Lower lobe of right lung (tissue), 2 donors: ENCODE results near the gene BICDL2. TPM values are rescaled to one million over a fixed set of nuclear protein-coding genes. Genes with fewer than 3 reads are reported as not detected.

Source experiments
- ATAC-seq, 2 donors: fragments of 200-7000 bp; cut with Tn5 transposase; one replicate each; pipeline ENCODE4 v1.9.1; 2020 to 2022; ENCODE audit warnings: mild to moderate bottlenecking in 2 of 2, moderate library complexity in 2 of 2
- DNase-seq: peaks from one replicate; pipeline ENCODE4 v3.0.0-alpha.2; 2020
- H3K27ac ChIP-seq: fragments of 200-600 bp; one replicate; pipeline ENCODE4 v1.8.0; 2022
- H3K27me3 ChIP-seq: fragments of 200-600 bp; one replicate; pipeline ENCODE4 v1.8.0; 2022; ENCODE audit warnings: low read depth
- H3K36me3 ChIP-seq: fragments of 200-600 bp; one replicate; pipeline ENCODE4 v1.8.0; 2022; ENCODE audit warnings: mild to moderate bottlenecking
- H3K4me1 ChIP-seq: fragments of 200-600 bp; one replicate; pipeline ENCODE4 v1.8.0; 2022
- H3K4me3 ChIP-seq: fragments of 200-600 bp; one replicate; pipeline ENCODE4 v1.8.0; 2022; ENCODE audit warnings: mild to moderate bottlenecking
- H3K9me3 ChIP-seq: fragments of 200-600 bp; one replicate; pipeline ENCODE4 v1.8.0; 2022
- CTCF ChIP-seq: fragments of 200-600 bp; IDR thresholded peaks from one replicate; pipeline ENCODE4 v1.8.0; 2022; ENCODE audit warnings: antibody characterized with exemption, mild to moderate bottlenecking
- intact Hi-C: fragments of 100-400 bp; cut with DNase I; formaldehyde crosslinking; loops from one replicate; pipeline ENCODE4 v1.11.0; 2022
- total RNA-seq: library from RNA; stranded (reverse); fragmentation: NEBNext Ultra II Directional; extraction: Animal tissue kit (Norgen Biotek cat#: 25700); gene quantifications from one replicate; pipeline ENCODE4 v1.2.1, GENCODE V29; 2021
- donor health status: DM: no; HTN: yes; CAD: no; lungs with severe emphysema.

BICDL2 gene
- total RNA-seq, 1 donor from 2014 or later: 19.5 TPM

GRCh38 chr16:3000540-3000939 lies 36.2 kb downstream of the BICDL2 start:
- peaks cover 5% of the 10 kb centered on the region for H3K27me3 ChIP-seq

GRCh38 chr16:2999929-3000328 lies 36.8 kb downstream of the BICDL2 start:
- TF ChIP-seq CTCF: no peak
- Histone ChIP-seq H3K4me1 (peaks cover 2% of the 10 kb centered on the region), H3K27ac (no peak overlapping the region), H3K36me3 (no peaks in the 10 kb centered on the region), H3K27me3 (peaks cover 1% of the 10 kb centered on the region), H3K4me3 (no peak overlapping the region), H3K9me3 (no peaks in the 10 kb centered on the region)
- DNase-seq (no peak), ATAC-seq (no peak)
- intact Hi-C loops: no loop called here

More at GRCh38 chr16:3000540-3000939, 36.2 kb downstream of the BICDL2 start:
- TF ChIP-seq CTCF: no peak
- Histone ChIP-seq H3K4me1 (peaks cover 4% of the 10 kb centered on the region), H3K27ac (no peak overlapping the region), H3K36me3 (no peaks in the 10 kb centered on the region), H3K9me3 (no peaks in the 10 kb centered on the region), H3K4me3 (no peak overlapping the region)
- DNase-seq (no peak), ATAC-seq (no peak)
- intact Hi-C loops: no loop called here

- no peaks in the 10 kb centered on the region for H3K4me1 ChIP-seq
- no peaks in the 10 kb centered on the region for H3K36me3 ChIP-seq
- no peak overlapping the region for H3K4me3 ChIP-seq
- H3K9me3 ChIP-seq: no peaks in the 10 kb centered on the region
- intact Hi-C loops: no loop called here
- DNase-seq (no peak), ATAC-seq (no peak)
- H3K27me3 ChIP-seq: no peaks in the 10 kb centered on the region
- no peak overlapping the region for H3K27ac ChIP-seq
- TF ChIP-seq CTCF: no peak
These were observed 40.4 kb downstream of the BICDL2 start for GRCh38 chr16:2996298-2996697.

- no peak for ATAC-seq
- H3K4me1 ChIP-seq: no peaks in the 10 kb centered on the region
- H3K27ac ChIP-seq: no peak overlapping the region
- H3K27me3 ChIP-seq: peaks cover 4% of the 10 kb centered on the region
- no peak for DNase-seq
- H3K9me3 ChIP-seq: no peaks in the 10 kb centered on the region
- H3K4me3 ChIP-seq: no peak overlapping the region
- no peaks in the 10 kb centered on the region for H3K36me3 ChIP-seq
- no peak for TF ChIP-seq CTCF
- intact Hi-C loops: no loop called here
These were observed 44.2 kb downstream of the BICDL2 start for GRCh38 chr16:2992383-2993081.

- Histone ChIP-seq H3K4me1 (no peaks in the 10 kb centered on the region), H3K27me3 (peaks cover 9% of the 10 kb centered on the region), H3K4me3 (no peak overlapping the region), H3K36me3 (no peaks in the 10 kb centered on the region), H3K27ac (no peak overlapping the region), H3K9me3 (no peaks in the 10 kb centered on the region)
- intact Hi-C loops: no loop called here
- ATAC-seq (no peak), DNase-seq (no peak)
- TF ChIP-seq CTCF: no peak
These were observed 45.0 kb downstream of the BICDL2 start for GRCh38 chr16:2991566-2992261.
